SK-N-SH (cell line): ENCODE results near the gene C16orf78. TPM values are rescaled to one million over a fixed set of nuclear protein-coding genes. Genes with fewer than 3 reads are reported as not detected.
A peak's percentile ranks its signal among the peaks of the same experiment; 100 is the strongest.

Experiments
- CTCF ChIA-PET: fragments of 300-600, 350-600 bp; formaldehyde crosslinking; extraction: SDS; loops from one replicate; lab custom pipeline; 2021; lab: Yijun Ruan, JAX
- POLR2A ChIA-PET: fragments of 350-600 bp; sonication (Branson Sonifier 250); formaldehyde crosslinking; extraction: SDS; loops from one replicate; lab custom pipeline; 2020; ENCODE audit warnings: antibody characterized with exemption, inconsistent platforms; lab: Yijun Ruan, JAX
- DNase-seq: peaks from one replicate; pipeline ENCODE4 v3.0.0; 2012
- H2AFZ ChIP-seq: fragments of 200-600 bp; sonication (generic); 2 replicates; pipeline ENCODE4 v1.8.1; 2016; ENCODE audit warnings: antibody characterized with exemption, mild to moderate bottlenecking, low read depth
- H3F3A ChIP-seq: fragments of 200-600 bp; sonication (generic); replicated peaks from 2 replicates; pipeline ENCODE3; 2016; ENCODE audit warnings: antibody characterized with exemption, mild to moderate bottlenecking; ENCODE audit not compliant: insufficient read depth
- H3K27ac ChIP-seq, 2 experiments: fragments of 200-500 bp in 1 of 2; fragments of 200-600 bp in 1 of 2; sonication (Bioruptor generic) in 1 of 2; sonication (generic), shearing (Covaris generic) in 1 of 2; 2 replicates each; pipeline versions ENCODE4 v1.5.1 to v1.6.1; 2014 to 2016; ENCODE audit warnings: low read depth in 2 of 2, inconsistent platforms in 1 of 2, low read length in 1 of 2, mild to moderate bottlenecking in 1 of 2, mixed read lengths in 1 of 2
- H3K27me3 ChIP-seq: fragments of 200-600 bp; sonication (generic), shearing (Covaris generic); 2 replicates; pipeline ENCODE4 v1.6.1; 2016; ENCODE audit warnings: mixed run types; ENCODE audit not compliant: insufficient read depth
- H3K36me3 ChIP-seq, 2 experiments: fragments of 200-500 bp in 1 of 2; fragments of 200-600 bp in 1 of 2; sonication (Bioruptor generic) in 1 of 2; sonication (generic) in 1 of 2; replicated peaks in 1 of 2; 2 replicates each; pipeline versions ENCODE3 to v1.5.1; 2014 to 2016; ENCODE audit warnings: low read length in 1 of 2, mild to moderate bottlenecking in 1 of 2; ENCODE audit not compliant: insufficient read depth in 2 of 2, control insufficient read depth in 1 of 2
- H3K4me1 ChIP-seq, 2 experiments: fragments of 200-500 bp in 1 of 2; fragments of 200-600 bp in 1 of 2; sonication (Bioruptor generic) in 1 of 2; sonication (generic), shearing (Covaris generic) in 1 of 2; 2 replicates each; pipeline versions ENCODE4 v1.5.1 to v1.6.1; 2014 to 2016; ENCODE audit warnings: low read depth in 1 of 2, low read length in 1 of 2, mixed run types in 1 of 2; ENCODE audit not compliant: insufficient read depth in 2 of 2, control insufficient read depth in 1 of 2
- H3K4me2 ChIP-seq: fragments of 200-600 bp; sonication (generic), shearing (Covaris generic); 2 replicates; pipeline ENCODE4 v1.6.1; 2017; ENCODE audit warnings: mixed run types
- H3K4me3 ChIP-seq, 2 experiments: fragments of 200-500 bp in 1 of 2; fragments of 200-600 bp in 1 of 2; sonication (Bioruptor generic) in 1 of 2; sonication (generic), shearing (Covaris generic) in 1 of 2; 2 replicates each; pipeline versions ENCODE4 v1.5.1 to v1.8.1; 2014 to 2016; ENCODE audit warnings: low read depth in 2 of 2, inconsistent platforms in 1 of 2, low read length in 1 of 2, mild to moderate bottlenecking in 1 of 2, mixed read lengths in 1 of 2, moderate library complexity in 1 of 2
- H3K79me2 ChIP-seq: fragments of 200-600 bp; sonication (generic); 2 replicates; pipeline ENCODE4 v1.8.1; 2017; ENCODE audit warnings: mild to moderate bottlenecking; ENCODE audit not compliant: insufficient read depth
- H3K9ac ChIP-seq: fragments of 200-600 bp; sonication (generic); 2 replicates; pipeline ENCODE4 v1.6.1; 2017; ENCODE audit warnings: mixed run types
- H3K9me2 ChIP-seq: fragments of 200-600 bp; sonication (generic); 2 replicates; pipeline ENCODE4 v1.6.1; 2017; ENCODE audit warnings: mixed run types
- H3K9me3 ChIP-seq: fragments of 200-600 bp; sonication (generic); 2 replicates; pipeline ENCODE4 v1.6.1; 2017; ENCODE audit warnings: mixed run types, mild to moderate bottlenecking, moderate library complexity
- H4K20me1 ChIP-seq: fragments of 200-600 bp; sonication (generic); 2 replicates; pipeline ENCODE4 v1.6.1; 2017; ENCODE audit warnings: mild to moderate bottlenecking, mixed run types; ENCODE audit not compliant: insufficient read depth
- EP300 ChIP-seq, 2 experiments: IDR thresholded peaks; 2 replicates each; pipeline versions ENCODE4 v1.4.0 to v1.6.1; 2012; ENCODE audit warnings: borderline replicate concordance in 1 of 2, low read depth in 1 of 2, low read length in 1 of 2
- RAD21 ChIP-seq: IDR thresholded peaks from 2 replicates; pipeline ENCODE4 v1.6.1; 2012; ENCODE audit warnings: mild to moderate bottlenecking, low read length
- REST ChIP-seq: IDR thresholded peaks from 2 replicates; pipeline ENCODE4 v1.6.1; 2012; ENCODE audit warnings: mild to moderate bottlenecking, low read depth, low read length, moderate library complexity
- RFX5 ChIP-seq: IDR thresholded peaks from 2 replicates; pipeline ENCODE4 v1.6.1; 2012; ENCODE audit warnings: mild to moderate bottlenecking, improper control_type of control experiment, low read length
- USF2 ChIP-seq: fragments of 150-350 bp; IDR thresholded peaks from 2 replicates; pipeline ENCODE4 v1.6.1; 2017; ENCODE audit warnings: antibody characterized with exemption, low read length, low read depth, borderline replicate concordance
- ZBTB33 ChIP-seq: IDR thresholded peaks from 2 replicates; pipeline ENCODE4 v1.4.0; 2012; ENCODE audit warnings: low read depth, borderline replicate concordance
- WGBS: methylation state at CpG from one replicate; pipeline ENCODE4 v1.1.6; 2017; ENCODE audit warnings: low lambda C conversion rate; 5-methylcytosine and 5-hydroxymethylcytosine counted together
- polyA plus RNA-seq, 3 experiments: library from polyadenylated mRNA; depleted of rRNA; stranded (reverse); fragments of >200 nt; gene quantifications; 2 replicates each; pipeline ENCODE4 v1.2.3, GENCODE V29; 2012

The C16orf78 gene
- polyA plus RNA-seq, 1 of the 3 experiments (the other 2 are of a cell fraction) = not detected

GRCh38 chr16:49440156-49441065 lies 66.8 kb downstream of the C16orf78 start:
- 51% methylated on average over 10 of the region's 20 CpGs for WGBS
- POLR2A ChIA-PET = no interaction called here
- H3K79me2 ChIP-seq = no peaks in the 10 kb centered on the region
- no peak overlapping the region for H3K27ac ChIP-seq
- no peaks in the 10 kb centered on the region for H3F3A ChIP-seq
- peak; percentile 49 for DNase-seq
- H4K20me1 ChIP-seq = no peaks in the 10 kb centered on the region
- H3K4me2 ChIP-seq = no peak overlapping the region
- no peaks in the 10 kb centered on the region; a peak in 1 of 4 replicates for H3K4me1 ChIP-seq
- no peaks in the 10 kb centered on the region for H3K9me2 ChIP-seq
- no peak overlapping the region for H2AFZ ChIP-seq
- H3K36me3 ChIP-seq = no peaks in the 10 kb centered on the region
- H3K27me3 ChIP-seq = no peaks in the 10 kb centered on the region
- no peak for TF ChIP-seq RFX5
- no peak for TF ChIP-seq USF2
- peak; percentile 57 for TF ChIP-seq RAD21
- TF ChIP-seq, all 33 proteins: peak for 1
- no peak overlapping the region for H3K9ac ChIP-seq
- no peak overlapping the region for H3K4me3 ChIP-seq
- CTCF ChIA-PET = interaction anchor here (0.6 to 2.7 kb wide), 4 partner anchors 12 to 481 kb away, joined by 3 to 11 read pairs (median 3); no protein-coding TSS in a partner anchor
- no peaks in the 10 kb centered on the region for H3K9me3 ChIP-seq

GRCh38 chr16:49441366-49441780 lies 67.8 kb downstream of the C16orf78 start:
- H3K4me1 ChIP-seq = no peaks in the 10 kb centered on the region; a peak in 1 of 4 replicates

More at GRCh38 chr16:49441366-49441780, 67.8 kb downstream of the C16orf78 start:
- CTCF ChIA-PET = interaction anchor here (2.7 kb wide), 1 partner anchor 480 kb away, joined by 11 read pairs; no protein-coding TSS in a partner anchor
- Histone ChIP-seq H4K20me1 (no peaks in the 10 kb centered on the region), H3K27ac (no peak overlapping the region), H2AFZ (no peak overlapping the region), H3K4me3 (no peak overlapping the region), H3K9ac (no peak overlapping the region), H3K9me2 (no peaks in the 10 kb centered on the region), H3F3A (no peaks in the 10 kb centered on the region), H3K4me2 (no peak overlapping the region), H3K27me3 (no peaks in the 10 kb centered on the region), H3K79me2 (no peaks in the 10 kb centered on the region), H3K9me3 (no peaks in the 10 kb centered on the region), H3K36me3 (no peaks in the 10 kb centered on the region)
- DNase-seq = peak; percentile 53
- TF ChIP-seq RAD21 (peak; percentile 32; the same call in 1 of the 2 replicates), EP300 (IDR thresholded peaks at IDR 0.05; ENCODE audit: borderline replicate concordance in 1 of 2, low read depth in 1 of 2, low read length in 1 of 2) (no peak), REST (no peak), ZBTB33 (no peak)
- 73% methylated on average over 14 of the region's 18 CpGs for WGBS
- POLR2A ChIA-PET = no interaction called here
